ENCODE measurements around the gene UBB. TPM values are rescaled to one million over a fixed set of nuclear protein-coding genes. Genes with fewer than 3 reads are reported as not detected.

The UBB gene
- total and polyA plus RNA-seq, 2 experiments from 2014 or later, result 871 to 1,692 TPM

- Histone ChIP-seq H4K20me1 (replicated peaks; ENCODE audit: insufficient read depth) (no peaks in the 10 kb centered on the region), H3K27me3 (ENCODE audit: insufficient read depth) (no peaks in the 10 kb centered on the region), H3K79me2 (replicated peaks; ENCODE audit: insufficient read depth) (no peaks in the 10 kb centered on the region), H3K9me2 (ENCODE audit: insufficient read depth) (no peaks in the 10 kb centered on the region), H3K36me3 (ENCODE audit: insufficient read depth) (no peaks in the 10 kb centered on the region), H3K4me2 (no peak overlapping the region), H2AFZ (no peak overlapping the region), H3K4me3 (no peak overlapping the region), H3K4me1 (ENCODE audit: insufficient read depth) (no peaks in the 10 kb centered on the region), H3K27ac (ENCODE audit: low read depth) (no peak overlapping the region), H3F3A (replicated peaks; ENCODE audit: low read depth) (no peaks in the 10 kb centered on the region)
- TF ChIP-seq CTCF (conservative IDR thresholded peaks at IDR 0.05; ENCODE audit: low read depth in 2 of 2), result peak; percentile 94 to 96
- TF ChIP-seq ZNF462 (CRISPR knock-in tag; IDR thresholded peaks at IDR 0.05), result no peak
- Mint-ChIP-seq H3K9me3 (no peaks in the 10 kb centered on the region), H3K27ac (no peak overlapping the region), H3K4me1 (no peaks in the 10 kb centered on the region), H3K4me3 (no peak overlapping the region), H3K27me3 (ENCODE audit: insufficient read depth, low read depth, poor library complexity) (peaks cover 1% of the 10 kb centered on the region), H3K36me3 (ENCODE audit: low read depth) (no peaks in the 10 kb centered on the region)
- DNase-seq (ENCODE audit: low spot score), result peak; percentile 94
- peak; percentile 99 for ATAC-seq
Measured at GRCh38 chr17:16363749-16364536, 16.9 kb upstream of the UBB start.

- Mint-ChIP-seq H3K4me3 (no peak overlapping the region), H3K4me1 (no peaks in the 10 kb centered on the region), H3K27ac (no peak overlapping the region), H3K27me3 (ENCODE audit: insufficient read depth, low read depth, poor library complexity) (peaks cover 1% of the 10 kb centered on the region), H3K9me3 (no peaks in the 10 kb centered on the region), H3K36me3 (ENCODE audit: low read depth) (no peaks in the 10 kb centered on the region)
- no peak for ATAC-seq
- H3K27me3 ChIP-seq (ENCODE audit: insufficient read depth), result no peaks in the 10 kb centered on the region
- no peaks in the 10 kb centered on the region for H3K9me2 ChIP-seq (ENCODE audit: insufficient read depth)
- H2AFZ ChIP-seq, result 0 out of 2 replicates have a peak overlapping the region, but pooled peaks have one; percentile 43
- H3K4me1 ChIP-seq (ENCODE audit: insufficient read depth), result no peaks in the 10 kb centered on the region
- no peaks in the 10 kb centered on the region for H3F3A ChIP-seq (replicated peaks; ENCODE audit: low read depth)
- H3K4me3 ChIP-seq, result no peak overlapping the region
- H4K20me1 ChIP-seq (replicated peaks; ENCODE audit: insufficient read depth), result no peaks in the 10 kb centered on the region
- no peaks in the 10 kb centered on the region for H3K79me2 ChIP-seq (replicated peaks; ENCODE audit: insufficient read depth)
- TF ChIP-seq ZNF114 (CRISPR knock-in tag; IDR thresholded peaks at IDR 0.05) (no peak), STAT1 (IDR thresholded peaks at IDR 0.05; ENCODE audit: unreplicated experiment) (no peak), REST (IDR thresholded peaks at IDR 0.05; ENCODE audit: unreplicated experiment) (no peak), ZNF331 (CRISPR knock-in tag; IDR thresholded peaks at IDR 0.05; ENCODE audit: low read depth) (no peak)
- H3K27ac ChIP-seq (ENCODE audit: low read depth), result no peak overlapping the region
- H3K4me2 ChIP-seq, result no peak overlapping the region
- DNase-seq (ENCODE audit: low spot score), result no peak
- no peaks in the 10 kb centered on the region for H3K36me3 ChIP-seq (ENCODE audit: insufficient read depth)
Measured at GRCh38 chr17:16364625-16365024, 16.3 kb upstream of the UBB start.

Data from GM23338 (cell line).